ENCODE data around the gene TBC1D5.
"Not testable (repeated sequence)": the region's sequence is repeated elsewhere in the genome, so short reads cannot be mapped to it uniquely, and the experiment has no call there.

Gene TBC1D5

GRCh38 chr3:17411157-17411877, 331.1 kb downstream of the TBC1D5 start:
- DNase-seq (ENCODE audit: low read depth), result no peak

DNA sequence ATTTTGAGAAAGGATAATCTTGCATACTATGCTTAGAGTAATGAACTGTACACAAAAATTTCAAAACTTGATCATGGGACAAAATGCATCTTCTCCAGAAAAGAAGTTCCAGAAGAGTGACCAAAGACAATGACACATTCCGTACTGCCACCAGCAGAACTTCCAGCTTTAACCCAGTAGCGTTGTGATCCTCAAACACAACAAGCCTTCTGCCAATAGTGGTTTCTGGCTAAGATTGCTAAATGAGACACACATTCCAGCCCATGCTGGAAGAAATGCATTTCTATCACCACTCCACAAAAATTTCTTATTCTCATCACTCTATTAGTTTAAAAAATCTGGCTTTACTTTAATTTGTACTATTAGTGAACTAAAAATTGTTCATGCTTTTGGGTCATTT, 334.9 kb downstream of the TBC1D5 start:
- DNase-seq (ENCODE audit: low read depth), result no peak

- no peak for DNase-seq (ENCODE audit: low read depth)
Measured at GRCh38 chr3:17404548-17404947, 337.9 kb downstream of the TBC1D5 start.

DNA sequence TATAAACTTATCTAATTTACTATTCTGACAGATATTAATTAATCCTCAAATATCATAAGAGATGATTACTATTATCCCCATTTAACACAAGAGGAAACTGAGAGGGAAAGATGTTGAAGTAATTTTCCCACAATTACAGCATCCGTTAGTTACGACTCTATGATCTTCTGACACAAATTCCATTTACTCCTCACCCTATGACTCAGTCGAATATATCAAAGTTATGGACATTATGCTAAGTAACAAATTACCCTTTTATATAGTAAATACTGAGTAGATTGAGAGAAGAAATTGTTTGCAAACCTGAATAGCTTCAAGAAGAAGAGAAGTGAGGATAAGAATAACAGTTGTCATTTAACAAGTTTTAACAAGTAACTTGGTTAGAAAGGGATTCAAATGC, 340.0 kb downstream of the TBC1D5 start:
- no peak for DNase-seq (ENCODE audit: low read depth)

- DNase-seq (ENCODE audit: low read depth), result no peak
Measured at GRCh38 chr3:17401912-17402311, 340.5 kb downstream of the TBC1D5 start.

DNA sequence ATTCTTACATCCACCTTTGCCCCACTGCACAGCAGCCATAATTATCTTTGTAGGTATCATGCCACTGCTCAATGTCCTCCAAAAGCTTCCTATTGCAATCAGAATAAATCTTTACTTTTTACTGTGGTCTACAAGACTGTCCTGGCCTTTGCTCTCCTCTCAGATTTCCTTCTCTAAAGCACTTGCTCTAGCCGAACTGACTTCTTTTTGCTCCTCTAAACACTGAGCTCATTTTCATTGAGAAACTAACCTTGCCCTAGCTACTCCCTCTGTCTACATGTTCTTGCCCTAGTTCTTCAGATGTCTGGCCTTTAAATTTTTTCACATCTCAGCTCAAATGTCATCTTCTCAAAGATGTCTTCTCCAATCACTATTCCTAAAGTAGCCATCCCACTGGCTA, 342.8 kb downstream of the TBC1D5 start:
- no peak for DNase-seq (ENCODE audit: low read depth)

- no peak for DNase-seq (ENCODE audit: low read depth)
Measured at GRCh38 chr3:17398959-17399551, 343.4 kb downstream of the TBC1D5 start.

DNA sequence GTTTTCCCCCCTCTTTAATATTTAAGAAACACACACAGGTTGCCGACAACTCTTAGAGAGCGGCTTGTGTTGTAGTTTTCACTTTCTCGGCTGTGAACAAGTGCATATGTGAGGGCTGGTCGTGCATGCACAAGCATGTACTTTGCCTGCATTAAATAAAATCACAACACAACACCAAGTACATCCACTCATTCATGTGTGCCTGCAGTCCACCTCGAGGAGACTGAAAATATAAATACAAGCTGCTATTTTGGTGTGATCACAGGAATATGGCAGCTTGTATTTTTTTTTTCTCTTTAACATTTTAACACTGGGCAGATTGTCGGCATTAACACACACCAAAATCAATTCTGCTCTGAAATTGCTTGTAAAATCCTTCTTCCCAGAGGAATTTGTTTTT, 346.4 kb downstream of the TBC1D5 start:
- no peak for DNase-seq (ENCODE audit: low read depth)

DNA sequence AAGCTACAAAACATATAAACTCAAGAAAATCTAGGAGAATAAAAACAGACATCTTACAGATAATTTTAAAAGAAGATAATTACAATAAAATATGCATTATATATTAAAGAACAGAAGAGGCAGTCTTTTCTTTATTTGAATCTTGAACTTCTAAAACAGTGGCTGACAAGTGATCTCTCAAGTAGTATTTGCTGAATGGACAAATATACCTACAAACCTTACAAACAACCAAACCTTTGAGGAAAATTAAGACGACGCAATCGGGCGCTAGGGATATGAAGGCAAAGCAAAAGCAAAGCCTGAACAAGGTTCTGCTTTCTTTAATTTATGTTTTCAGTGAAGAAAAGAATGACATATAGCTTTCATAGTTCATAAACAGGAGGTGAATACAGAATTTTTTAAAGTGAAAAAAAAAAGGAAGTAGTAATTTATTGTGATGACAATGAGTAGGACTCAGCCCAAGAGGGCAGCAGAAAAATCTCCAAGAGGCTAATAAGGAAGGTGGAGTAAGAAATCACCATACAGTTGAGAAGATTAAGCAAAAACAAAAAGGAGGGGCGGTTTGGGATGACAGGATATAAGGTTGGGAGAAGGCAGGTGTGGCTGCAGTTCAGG, 347.8 kb downstream of the TBC1D5 start:
- no peak for DNase-seq (ENCODE audit: low read depth)

GRCh38 chr3:17392516-17392915, 349.9 kb downstream of the TBC1D5 start:
- DNase-seq (ENCODE audit: low read depth), result not testable (repeated sequence)

DNA sequence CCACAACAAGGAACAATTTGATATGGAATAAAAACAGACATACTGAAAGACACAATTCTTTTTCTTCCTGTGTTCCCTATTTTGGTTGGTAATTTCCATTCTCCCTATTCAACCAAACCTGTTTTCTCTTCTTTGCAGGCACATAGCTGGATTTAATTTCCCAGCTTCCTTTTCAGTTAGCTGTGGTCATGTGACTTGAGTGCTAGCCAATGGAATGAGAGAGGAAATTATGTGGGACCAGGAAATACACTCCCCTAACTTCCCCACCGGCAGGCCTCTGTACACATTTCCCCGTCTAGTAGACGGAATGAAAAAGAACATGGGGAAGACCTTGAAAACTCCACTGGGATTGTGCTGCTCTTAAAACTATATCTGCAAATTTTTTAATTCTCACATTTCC, 351.6 kb downstream of the TBC1D5 start:
- DNase-seq (ENCODE audit: low read depth), result no peak

DNA sequence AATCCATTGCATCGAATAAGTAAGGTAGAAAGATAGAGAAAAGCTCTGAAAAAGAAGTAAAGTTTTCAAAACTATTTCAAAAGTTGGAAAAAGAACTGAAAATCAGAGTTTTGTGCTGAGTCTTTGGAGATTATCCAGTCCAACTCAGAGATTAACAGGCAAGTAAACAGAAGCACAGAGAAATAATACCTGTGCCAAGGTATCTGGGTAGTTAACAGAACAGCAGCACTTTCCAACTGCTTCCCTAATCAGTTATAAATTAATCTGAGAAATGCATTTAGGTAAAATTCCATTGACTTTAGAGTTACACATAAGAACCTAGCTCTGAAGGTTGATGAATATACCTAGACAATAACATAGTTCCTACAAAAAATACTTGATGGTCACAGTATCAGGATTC, 355.3 kb downstream of the TBC1D5 start:
- no peak for DNase-seq (ENCODE audit: low read depth)

DNA sequence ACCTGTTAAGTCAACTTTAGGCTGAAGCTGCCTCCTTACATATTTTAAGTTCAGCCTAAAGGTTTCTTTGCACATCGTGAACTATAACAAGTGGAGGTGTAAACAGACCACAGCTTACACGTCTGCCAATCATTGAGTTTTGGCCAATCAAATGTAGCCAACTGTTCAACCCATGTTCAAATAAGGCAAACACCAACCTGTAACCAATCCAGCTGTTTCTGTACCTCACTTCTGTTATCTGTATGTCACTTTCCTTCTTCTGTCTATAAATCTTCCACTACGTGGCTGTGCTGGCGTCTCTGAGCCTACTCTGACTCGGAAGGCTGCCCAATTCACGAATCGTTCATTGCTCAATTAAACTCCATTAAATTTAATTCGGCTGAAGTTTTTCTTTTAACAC, 356.0 kb downstream of the TBC1D5 start:
- DNase-seq (ENCODE audit: low read depth), result no peak

DNA sequence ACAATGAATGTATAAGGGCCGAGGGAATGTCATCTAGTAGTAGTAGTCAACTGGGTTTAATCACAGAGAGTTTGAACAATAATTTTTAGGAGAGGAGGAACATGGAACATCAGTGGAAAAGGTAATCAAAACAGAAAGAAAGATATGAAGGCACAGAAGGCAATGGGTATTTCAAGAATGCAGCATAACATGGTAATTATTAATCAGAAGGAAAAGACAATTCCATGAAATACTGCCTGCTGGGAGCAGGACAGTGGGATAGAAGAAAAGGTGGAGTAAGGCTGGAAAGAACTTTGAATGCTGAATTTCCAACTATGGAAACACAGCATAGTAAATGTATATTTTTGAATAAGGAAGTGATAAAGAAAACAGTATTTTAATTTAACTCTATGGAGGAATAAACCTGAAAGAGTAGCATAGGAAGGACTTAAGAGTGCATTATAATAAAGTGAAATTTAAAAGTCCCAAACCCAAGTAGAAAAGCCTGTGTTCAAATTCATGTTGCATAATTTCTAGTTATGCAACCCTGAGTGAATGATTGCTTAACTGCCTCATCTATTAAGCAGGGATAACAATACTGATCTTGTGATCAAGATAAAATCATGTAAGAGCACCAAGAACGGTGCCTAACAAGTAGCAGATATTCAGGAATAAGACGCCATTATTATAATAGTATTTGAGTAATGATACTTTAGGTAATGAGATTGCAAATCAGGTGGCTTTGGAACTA, 357.7 kb downstream of the TBC1D5 start:
- DNase-seq (ENCODE audit: low read depth), result no peak

GRCh38 chr3:17373304-17373703, 369.1 kb downstream of the TBC1D5 start:
- DNase-seq (ENCODE audit: low read depth), result no peak

DNA sequence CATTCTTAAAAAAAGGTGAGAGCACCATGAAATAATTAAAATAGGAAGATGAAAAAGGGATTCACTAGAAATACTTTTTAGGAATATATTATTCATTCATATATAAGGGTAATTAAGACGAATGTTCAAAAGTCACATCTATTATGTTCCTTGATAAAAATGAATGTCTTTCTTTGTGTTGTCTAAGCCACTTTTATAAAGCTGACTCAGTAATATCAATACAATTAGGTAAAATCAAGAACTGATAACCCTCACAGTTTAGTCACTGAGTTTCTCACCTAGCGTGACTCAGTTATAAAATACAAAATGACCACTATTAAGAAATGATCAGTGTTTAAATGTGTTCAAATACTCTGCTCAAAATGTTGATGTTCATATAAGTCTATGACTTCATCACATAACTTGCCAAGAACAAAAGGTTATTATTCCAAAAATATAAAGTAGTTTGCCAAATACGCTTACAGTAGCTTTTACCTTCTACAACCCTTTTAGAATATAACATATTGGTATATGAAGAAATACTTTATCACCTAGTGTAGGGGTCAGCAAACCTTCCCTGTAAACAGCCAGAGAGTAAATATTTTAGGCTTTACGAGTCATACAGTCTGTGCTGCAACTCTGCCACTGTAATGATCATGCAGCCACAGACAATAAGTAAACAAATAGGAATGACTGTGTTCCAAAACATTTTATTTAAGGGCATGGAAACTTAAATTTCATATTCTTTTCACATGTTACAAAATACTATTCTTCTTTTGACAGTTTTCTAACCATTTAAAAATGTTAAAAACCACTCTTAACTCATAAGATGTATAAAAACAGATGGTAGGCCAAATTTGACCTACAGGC, 369.8 kb downstream of the TBC1D5 start:
- DNase-seq (ENCODE audit: low read depth), result no peak

DNA sequence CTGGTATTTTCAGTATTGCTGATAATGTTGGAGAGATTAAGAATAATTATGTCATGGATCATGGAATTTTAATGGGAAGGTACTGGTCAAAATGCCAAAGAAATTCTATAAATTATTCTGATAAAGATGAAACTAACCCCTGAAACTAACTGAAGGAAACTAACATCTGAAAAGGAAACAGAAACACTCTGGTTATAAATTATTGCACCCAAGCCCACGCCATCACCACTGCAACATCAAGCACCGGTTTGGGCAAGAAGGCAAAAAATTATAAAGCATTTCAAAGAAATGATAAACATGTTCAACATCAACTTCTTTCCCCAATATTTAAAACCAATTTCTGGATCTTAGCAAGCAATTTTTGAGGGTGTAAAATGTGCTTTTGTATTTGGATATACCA, 372.5 kb downstream of the TBC1D5 start:
- DNase-seq (ENCODE audit: low read depth), result no peak

GRCh38 chr3:17367171-17367570, 375.3 kb downstream of the TBC1D5 start:
- DNase-seq (ENCODE audit: low read depth), result no peak

- DNase-seq (ENCODE audit: low read depth), result no peak
Measured at GRCh38 chr3:17360991-17361390, 381.4 kb downstream of the TBC1D5 start.

- DNase-seq (ENCODE audit: low read depth), result no peak
Measured at GRCh38 chr3:17359911-17360310, 382.5 kb downstream of the TBC1D5 start.

DNA sequence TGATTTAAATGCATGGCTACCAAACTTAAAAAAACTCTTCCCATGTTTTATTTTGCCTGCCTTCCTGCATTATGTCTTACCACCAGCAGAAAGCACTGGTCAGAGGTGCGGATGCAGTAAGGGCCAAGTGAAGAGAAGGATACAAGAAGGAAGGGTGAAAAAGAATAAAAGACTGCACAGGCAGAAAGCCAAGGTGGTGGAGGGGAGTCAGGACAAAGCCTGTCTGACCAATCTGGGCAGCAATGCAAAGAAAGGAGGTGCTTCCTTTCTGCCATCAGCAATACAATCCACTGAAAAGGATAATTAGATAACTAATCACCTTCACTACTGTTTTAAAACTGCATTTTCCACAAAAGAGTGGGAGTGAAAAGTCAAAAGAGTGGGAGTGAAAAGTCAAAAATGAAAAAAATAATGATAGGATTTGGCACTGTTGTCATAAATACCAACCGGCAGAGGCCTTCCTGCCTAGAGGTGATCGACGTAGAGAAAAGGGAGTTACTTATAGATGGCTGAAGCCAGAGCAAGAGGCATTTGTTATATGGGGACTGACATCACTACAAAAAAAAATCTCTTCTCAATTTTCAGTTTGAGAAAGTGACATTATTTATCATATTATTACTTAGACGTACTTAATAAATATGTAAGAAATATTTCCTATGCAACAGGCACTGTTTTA, 385.3 kb downstream of the TBC1D5 start:
- no peak for DNase-seq (ENCODE audit: low read depth)
